GM13976 (cell line): Measurements from ENCODE around the gene COL17A1.

Experiments
- DNase-seq: peaks from one replicate; pipeline ENCODE4 v3.0.0; 2012; ENCODE audit warnings: low spot score
- in situ Hi-C: fragments of 300-500 bp; cut with MboI; formaldehyde crosslinking; loops from one replicate; pipeline ENCODE4 v1.12.0; 2022; ENCODE audit warnings: low sequenced_read_pairs, mixed read lengths, inconsistent platforms; ENCODE audit not compliant: unreplicated experiment
- TF ChIP-seq, protein P1 (sequence below): IDR thresholded peaks from 2 replicates; pipeline ENCODE4 v1.5.1; 2012; ENCODE audit warnings: borderline replicate concordance, mild to moderate bottlenecking; ENCODE audit not compliant: insufficient read depth; ENCODE audit errors: extremely low read depth, missing control alignments, control extremely low read depth

The COL17A1 gene

DNA sequence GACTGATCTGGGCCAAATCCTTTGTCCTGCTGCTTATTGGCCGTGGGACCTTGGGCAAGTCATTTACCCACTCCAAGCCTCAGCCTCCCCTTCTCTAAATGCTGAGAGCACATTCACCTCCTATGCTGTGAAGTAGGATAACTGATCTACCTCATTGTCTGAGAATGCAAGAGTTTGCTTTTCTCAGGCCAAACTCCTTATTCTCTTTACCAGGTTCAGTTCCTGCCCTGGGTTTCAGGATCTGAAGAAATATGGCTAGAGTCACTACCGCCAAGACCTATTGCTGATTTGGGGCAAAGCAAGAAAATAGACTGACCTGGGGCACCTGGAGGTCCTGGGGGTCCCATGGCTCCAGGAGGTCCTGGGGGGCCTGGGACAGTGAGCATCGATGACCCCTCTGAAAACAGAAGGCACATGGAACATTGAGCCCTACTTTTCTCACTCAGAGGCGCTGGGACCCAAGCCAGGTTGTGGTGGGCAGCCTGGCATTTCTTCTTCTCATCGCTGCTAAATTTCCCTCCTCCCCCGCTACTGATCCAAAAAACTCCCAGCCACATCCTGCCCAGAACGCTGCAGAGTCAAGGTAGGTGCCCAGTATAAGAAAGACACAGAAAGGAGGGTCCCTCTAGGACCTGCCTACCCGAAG, 42.4 kb downstream of the COL17A1 start:
- TF ChIP-seq, protein P1, sequence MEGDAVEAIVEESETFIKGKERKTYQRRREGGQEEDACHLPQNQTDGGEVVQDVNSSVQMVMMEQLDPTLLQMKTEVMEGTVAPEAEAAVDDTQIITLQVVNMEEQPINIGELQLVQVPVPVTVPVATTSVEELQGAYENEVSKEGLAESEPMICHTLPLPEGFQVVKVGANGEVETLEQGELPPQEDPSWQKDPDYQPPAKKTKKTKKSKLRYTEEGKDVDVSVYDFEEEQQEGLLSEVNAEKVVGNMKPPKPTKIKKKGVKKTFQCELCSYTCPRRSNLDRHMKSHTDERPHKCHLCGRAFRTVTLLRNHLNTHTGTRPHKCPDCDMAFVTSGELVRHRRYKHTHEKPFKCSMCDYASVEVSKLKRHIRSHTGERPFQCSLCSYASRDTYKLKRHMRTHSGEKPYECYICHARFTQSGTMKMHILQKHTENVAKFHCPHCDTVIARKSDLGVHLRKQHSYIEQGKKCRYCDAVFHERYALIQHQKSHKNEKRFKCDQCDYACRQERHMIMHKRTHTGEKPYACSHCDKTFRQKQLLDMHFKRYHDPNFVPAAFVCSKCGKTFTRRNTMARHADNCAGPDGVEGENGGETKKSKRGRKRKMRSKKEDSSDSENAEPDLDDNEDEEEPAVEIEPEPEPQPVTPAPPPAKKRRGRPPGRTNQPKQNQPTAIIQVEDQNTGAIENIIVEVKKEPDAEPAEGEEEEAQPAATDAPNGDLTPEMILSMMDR = no peak
- in situ Hi-C loops = no loop called here
- DNase-seq = peak; percentile 5

DNA sequence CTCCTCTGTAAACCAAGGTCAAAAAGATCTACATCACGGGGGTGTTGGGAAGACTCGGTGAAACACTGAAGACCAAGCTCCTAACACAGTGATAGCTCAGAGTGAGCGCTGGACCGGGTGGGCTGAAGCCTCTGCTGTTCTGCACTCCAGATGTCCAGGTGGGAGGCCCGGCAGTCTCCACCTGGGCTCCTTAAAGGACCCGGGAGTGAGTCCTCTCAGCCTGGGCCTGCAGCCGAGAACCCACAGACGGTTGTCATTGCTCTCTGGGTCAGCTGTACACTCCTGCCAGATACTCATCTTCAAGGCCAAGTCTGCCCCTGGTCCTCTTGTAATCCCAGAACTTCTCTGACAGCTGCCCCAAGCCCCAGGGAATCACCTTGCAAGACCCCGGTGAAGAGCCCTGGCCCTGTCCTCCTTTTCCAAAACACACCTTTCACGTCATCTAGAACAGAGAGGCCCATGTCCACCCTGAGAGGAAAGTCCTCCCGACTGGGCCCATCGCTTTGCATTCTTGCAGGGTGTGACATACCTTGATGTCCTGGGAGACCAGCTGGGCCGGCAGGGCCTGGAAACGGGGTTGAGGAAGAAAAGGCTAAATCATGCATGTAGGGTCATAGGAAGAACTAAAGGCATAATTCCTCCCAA, 43.7 kb downstream of the COL17A1 start:
- in situ Hi-C loops = no loop called here
- TF ChIP-seq, protein P1 = no peak
- peak; percentile 15 for DNase-seq

DNA sequence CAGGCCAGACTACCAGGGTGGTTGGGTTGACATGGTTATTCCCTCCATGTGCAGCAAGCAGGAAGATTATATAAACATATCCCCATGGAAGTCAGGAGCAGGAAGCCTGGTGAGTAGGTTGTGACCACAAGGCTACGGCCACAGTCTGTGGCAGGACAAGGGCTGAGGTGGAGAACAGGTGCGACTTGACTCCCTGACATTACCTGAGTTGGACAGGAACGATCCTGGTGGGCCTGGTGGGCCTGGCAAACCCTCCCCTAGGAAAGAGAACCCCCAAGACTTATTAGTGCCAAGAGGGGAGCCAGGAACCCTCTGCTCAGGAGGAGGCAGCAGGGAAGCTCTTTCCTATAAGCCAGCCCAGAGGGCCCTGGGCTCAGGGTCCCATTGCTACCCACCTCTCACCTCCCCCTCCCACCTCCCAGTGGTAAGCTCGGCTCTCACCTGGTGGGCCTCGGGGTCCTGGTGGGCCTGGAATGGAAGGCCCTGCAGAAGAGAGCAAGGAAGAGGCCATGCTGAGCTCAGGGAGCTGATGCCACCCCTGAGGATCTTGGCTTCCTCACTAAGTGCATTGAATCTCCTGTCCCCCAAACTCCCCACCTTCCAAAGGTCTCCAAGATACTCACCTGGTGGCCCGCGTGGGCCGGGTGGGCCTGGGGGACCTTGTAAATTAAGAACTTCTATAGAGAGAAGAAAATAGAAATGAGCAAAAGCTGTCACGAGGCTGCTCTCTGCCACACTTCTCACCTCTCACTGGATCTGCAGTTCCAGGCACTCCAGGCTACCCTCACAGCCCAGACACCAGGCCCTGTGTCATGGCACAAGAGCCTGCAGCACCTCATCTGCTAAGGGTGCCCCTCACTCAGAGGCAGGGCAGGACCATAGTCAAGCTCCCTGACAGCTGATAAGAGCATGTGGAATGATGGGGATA, 44.6 kb downstream of the COL17A1 start:
- in situ Hi-C loops = no loop called here
- TF ChIP-seq, protein P1 = no peak

DNA sequence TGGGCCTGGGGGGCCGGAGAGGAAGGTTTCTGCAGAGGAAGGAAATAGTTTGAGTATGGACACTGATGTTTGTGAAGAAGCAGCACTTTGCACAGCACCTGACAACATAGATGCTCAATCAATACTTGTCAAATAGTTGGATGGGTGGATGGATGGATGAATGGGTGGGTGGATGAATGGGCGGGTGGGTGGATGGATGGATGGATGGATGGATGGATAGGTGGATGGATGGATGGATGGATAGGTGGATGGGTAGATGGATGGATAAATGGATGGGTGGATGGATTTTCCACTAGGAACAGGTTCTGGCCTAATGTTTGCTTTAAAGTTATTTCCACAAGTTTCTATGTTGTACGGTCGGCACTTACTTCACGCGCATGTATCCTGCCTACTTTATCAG, 45.3 kb downstream of the COL17A1 start:
- in situ Hi-C loops = no loop called here
- no peak for DNase-seq
- TF ChIP-seq, protein P1 = no peak

More for the DNA sequence above, 44.6 kb downstream of the COL17A1 start:
- DNase-seq = peak; percentile 12

DNA sequence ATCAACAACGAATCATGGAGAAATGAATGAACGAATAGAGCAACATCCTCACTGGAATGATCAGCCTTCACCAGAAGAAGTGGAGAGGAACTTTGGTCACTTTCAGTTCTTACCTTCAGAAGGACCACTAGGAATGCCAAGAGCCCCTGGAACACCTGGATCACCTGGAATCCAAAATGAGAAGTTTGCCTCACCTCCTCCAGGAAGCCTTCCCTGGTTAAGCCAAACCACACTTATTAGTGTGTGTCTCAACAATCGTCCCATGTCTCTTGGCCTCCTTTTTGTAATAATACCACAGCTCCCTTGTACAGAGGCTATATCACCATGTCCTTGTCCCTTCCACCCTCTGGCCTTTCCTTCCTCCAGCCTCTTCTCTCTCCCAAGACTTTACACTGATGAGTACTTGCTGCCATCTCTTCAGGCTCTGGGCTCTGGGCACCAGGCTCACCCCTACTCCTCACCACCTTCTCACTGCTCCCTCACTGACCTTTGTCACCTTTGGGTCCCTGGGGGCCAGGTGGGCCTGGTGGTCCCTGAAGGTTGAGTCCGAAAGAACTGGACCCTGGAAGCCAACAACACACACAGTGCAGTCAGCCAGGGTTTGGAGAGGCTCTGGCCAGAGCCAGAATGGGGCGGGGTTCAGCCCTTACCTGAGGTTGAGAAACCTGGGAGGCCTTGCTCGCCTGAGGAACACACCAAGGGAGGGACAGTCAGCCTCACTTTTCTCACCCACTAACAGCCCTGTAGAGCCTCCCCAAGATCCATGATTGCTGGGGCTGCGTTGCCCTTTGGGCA, 46.5 kb downstream of the COL17A1 start:
- TF ChIP-seq, protein P1 = no peak
- DNase-seq = peak; percentile 11
- in situ Hi-C loops = no loop called here

DNA sequence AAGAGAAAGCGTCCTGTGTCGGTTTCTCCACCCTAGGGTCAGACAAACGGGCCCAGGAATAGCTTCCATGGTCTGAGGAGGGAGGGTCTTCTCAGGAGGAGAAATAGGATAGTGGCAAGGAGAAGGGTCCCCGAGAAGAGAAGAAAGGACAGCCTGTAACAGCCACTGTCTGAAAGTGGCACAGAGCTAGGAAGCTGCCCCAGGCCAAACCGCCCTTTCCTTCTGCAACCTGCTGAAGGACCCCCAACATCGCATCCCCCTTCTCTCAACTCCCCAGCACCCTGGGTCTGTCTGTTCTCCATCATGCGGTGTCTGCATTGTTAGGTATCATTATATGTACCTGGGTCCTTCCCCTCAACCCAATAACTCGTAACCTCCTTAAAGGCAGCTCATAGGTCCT, 47.1 kb downstream of the COL17A1 start:
- DNase-seq = no peak
- TF ChIP-seq, protein P1 = no peak
- in situ Hi-C loops = no loop called here
